ENCODE data around the gene IMP3.
"Not testable (repeated sequence)": the region's sequence is repeated elsewhere in the genome, so short reads cannot be mapped to it uniquely, and the experiment has no call there.

Gene IMP3

GRCh38 chr15:75639709-75640482 lies at the start of gene IMP3:
IMP3 (minus strand) TSS chr15:75640224; CDS start chr15:75640168, 56 bp downstream.
- DNase-seq (ENCODE audit: low read depth, low spot score), result peak; percentile 99

- DNase-seq (ENCODE audit: low read depth, low spot score), result not testable (repeated sequence)
Observed at GRCh38 chr15:75689429-75689828, 49.4 kb upstream of the IMP3 start.

- DNase-seq (ENCODE audit: low read depth, low spot score), result no peak
Observed at GRCh38 chr15:75688831-75689230, 48.8 kb upstream of the IMP3 start.

- DNase-seq (ENCODE audit: low read depth, low spot score), result no peak
Observed at GRCh38 chr15:75688278-75688557, 48.2 kb upstream of the IMP3 start.

- DNase-seq (ENCODE audit: low read depth, low spot score), result no peak
Observed at GRCh38 chr15:75687486-75688277, 47.7 kb upstream of the IMP3 start.

GRCh38 chr15:75686212-75686642 lies 46.2 kb upstream of the IMP3 start:
- DNase-seq (ENCODE audit: low read depth, low spot score), result peak; percentile 77

GRCh38 chr15:75685195-75685594 lies 45.2 kb upstream of the IMP3 start:
- DNase-seq (ENCODE audit: low read depth, low spot score), result no peak

- DNase-seq (ENCODE audit: low read depth, low spot score), result no peak
Observed at GRCh38 chr15:75684648-75685047, 44.6 kb upstream of the IMP3 start.

- peak; percentile 86 for DNase-seq (ENCODE audit: low read depth, low spot score)
Observed at GRCh38 chr15:75683646-75684312, 43.8 kb upstream of the IMP3 start.

- DNase-seq (ENCODE audit: low read depth, low spot score), result no peak
Observed at GRCh38 chr15:75682181-75683135, 42.4 kb upstream of the IMP3 start.

- no peak for DNase-seq (ENCODE audit: low read depth, low spot score)
Observed at GRCh38 chr15:75680007-75680789, 40.2 kb upstream of the IMP3 start.

GRCh38 chr15:75678324-75678690 lies 38.3 kb upstream of the IMP3 start:
- DNase-seq (ENCODE audit: low read depth, low spot score), result not testable (repeated sequence)

- DNase-seq (ENCODE audit: low read depth, low spot score), result no peak
Observed at GRCh38 chr15:75677465-75678323, 37.7 kb upstream of the IMP3 start.

- no peak for DNase-seq (ENCODE audit: low read depth, low spot score)
Observed at GRCh38 chr15:75676688-75677464, 36.9 kb upstream of the IMP3 start.

GRCh38 chr15:75675579-75676404 lies 35.8 kb upstream of the IMP3 start:
- DNase-seq (ENCODE audit: low read depth, low spot score), result no peak

- no peak for DNase-seq (ENCODE audit: low read depth, low spot score)
Observed at GRCh38 chr15:75674366-75674765, 34.3 kb upstream of the IMP3 start.

GRCh38 chr15:75673426-75674235 lies 33.6 kb upstream of the IMP3 start:
- peak; percentile 58 for DNase-seq (ENCODE audit: low read depth, low spot score)
